ENCODE data around the gene ORMDL2.
"Not testable (repeated sequence)": the region's sequence is repeated elsewhere in the genome, so short reads cannot be mapped to it uniquely, and the experiment has no call there.

ORMDL2 gene

DNA sequence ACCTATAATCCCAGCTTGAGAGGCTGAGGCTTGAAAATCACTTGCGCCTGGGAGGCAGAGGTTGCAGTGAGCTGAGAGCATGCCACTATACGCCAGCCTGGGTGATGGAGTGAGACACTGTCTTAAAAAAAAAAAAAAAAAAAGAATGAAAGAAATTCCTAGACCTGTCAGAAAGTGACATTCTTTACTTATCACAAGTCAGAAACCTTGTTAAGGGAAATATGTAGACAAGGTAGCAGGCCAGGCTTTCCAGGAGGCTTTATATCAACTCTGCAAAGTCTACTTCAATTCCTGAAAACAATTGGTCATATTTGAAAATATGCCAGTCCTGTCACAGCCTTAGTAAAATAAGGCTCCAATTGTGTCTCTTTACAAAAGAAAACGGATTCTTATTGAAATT, 44.0 kb downstream of the ORMDL2 start:
- no peak for DNase-seq

DNA sequence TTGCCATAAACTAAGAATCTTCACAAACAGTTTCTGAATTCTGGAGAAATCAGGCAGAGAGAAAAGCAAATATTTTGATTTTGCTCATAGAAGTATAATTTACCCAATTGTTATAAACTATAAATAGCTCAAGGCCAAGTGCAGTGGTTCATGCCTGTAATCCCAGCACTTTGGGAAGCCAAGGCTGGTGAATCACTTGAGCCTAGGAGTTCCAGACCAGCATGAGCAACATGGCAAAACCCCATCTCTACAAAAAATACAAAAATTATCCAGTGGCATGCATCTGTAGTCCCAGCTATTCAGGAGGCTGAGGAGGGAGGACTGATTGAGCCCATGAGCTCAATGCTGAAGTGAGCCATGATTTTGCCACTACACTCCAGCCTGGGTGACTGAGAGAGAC, 44.4 kb downstream of the ORMDL2 start:
- no peak for DNase-seq

- DNase-seq = not testable (repeated sequence)
Observed at GRCh38 chr12:55862931-55863330, 45.1 kb downstream of the ORMDL2 start.

GRCh38 chr12:55865327-55865726, 47.5 kb downstream of the ORMDL2 start:
- DNase-seq = no peak

DNA sequence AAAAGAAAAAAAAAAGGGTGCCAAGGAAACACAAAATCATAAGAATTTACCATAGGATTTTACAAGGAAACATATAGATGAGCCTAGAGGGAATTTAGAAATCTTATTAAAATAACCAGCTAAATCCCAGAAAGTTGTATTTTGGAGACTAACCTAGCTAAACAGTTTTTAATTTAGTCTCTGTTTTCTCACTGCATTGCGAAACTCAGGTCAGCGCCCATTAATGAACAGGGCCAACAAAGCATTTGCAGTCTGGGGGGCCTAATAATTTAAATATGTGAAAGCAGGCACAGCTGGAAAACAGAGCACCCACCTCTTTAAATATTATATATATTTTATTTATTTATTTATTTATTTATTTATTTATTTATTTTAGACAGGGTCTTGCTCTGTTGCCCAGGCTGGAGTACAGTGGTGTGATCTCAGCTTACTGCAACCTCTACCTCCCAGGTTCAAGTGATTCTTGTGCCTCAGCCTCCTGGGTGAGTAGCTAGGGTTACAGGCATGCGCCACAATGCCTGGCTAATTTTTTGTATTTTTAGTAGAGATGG, 48.7 kb downstream of the ORMDL2 start:
- not testable (repeated sequence) for DNase-seq
